HFF-Myc (cell line): Measurements from ENCODE around the gene ZKSCAN1.
A peak's percentile ranks its signal among the peaks of the same experiment; 100 is the strongest.

Experiments
- DNase-seq: peaks from one replicate; pipeline ENCODE4 v3.0.0-alpha.2; 2011; ENCODE audit warnings: low read depth; ENCODE audit errors: extremely low read depth
- H3K4me3 ChIP-seq: replicated peaks from 2 replicates; pipeline ENCODE4 v1.5.1; 2011; ENCODE audit warnings: low read depth, mild to moderate bottlenecking, control low read depth, low read length
- CTCF ChIP-seq: IDR thresholded peaks from 2 replicates; pipeline ENCODE4 v1.5.1; 2012; ENCODE audit warnings: mild to moderate bottlenecking, low read depth, low read length, control low read depth; ENCODE audit errors: missing control alignments

Gene ZKSCAN1

GRCh38 chr7:100079024-100079560 is 63.7 kb downstream of the ZKSCAN1 start:
- TF ChIP-seq CTCF = no peak
- no peak for DNase-seq

GRCh38 chr7:100080907-100081534 is 65.6 kb downstream of the ZKSCAN1 start:
- TF ChIP-seq CTCF = no peak
- H3K4me3 ChIP-seq = peak overlapping the region; percentile 92
- DNase-seq = no peak

More at GRCh38 chr7:100079024-100079560, 63.7 kb downstream of the ZKSCAN1 start:
- no peak overlapping the region for H3K4me3 ChIP-seq

- peak within 1 kb of the TSS; percentile 92 for H3K4me3 ChIP-seq
- TF ChIP-seq CTCF = peak; percentile 83
- DNase-seq = peak; percentile 98
Observed at GRCh38 chr7:100081535-100082102, 66.2 kb downstream of the ZKSCAN1 start, which contains the start of gene ZNF3. Gene ZNF3 (minus strand): TSS chr7:100081723. CDS start chr7:100077357, 4,366 bp downstream.

- no peak overlapping the region for H3K4me3 ChIP-seq
- DNase-seq = no peak
- no peak for TF ChIP-seq CTCF
Observed at GRCh38 chr7:100082978-100083377, 67.6 kb downstream of the ZKSCAN1 start.

- DNase-seq = no peak
- no peak for TF ChIP-seq CTCF
Observed at GRCh38 chr7:100085515-100085914, 70.1 kb downstream of the ZKSCAN1 start.

GRCh38 chr7:100087055-100087750 is 71.8 kb downstream of the ZKSCAN1 start:
- no peak overlapping the region for H3K4me3 ChIP-seq
- peak; percentile 97 for DNase-seq
- no peak for TF ChIP-seq CTCF

More at GRCh38 chr7:100085515-100085914, 70.1 kb downstream of the ZKSCAN1 start:
- no peak overlapping the region for H3K4me3 ChIP-seq
